ENCODE data around the gene COL27A1.

Gene COL27A1

GRCh38 chr9:114231719-114232449 is 76.5 kb downstream of the COL27A1 start:
- TF ChIP-seq REST (IDR thresholded peaks at IDR 0.05; ENCODE audit: insufficient read depth in 1 of 2, low read depth in 2 of 2, low read length in 2 of 2) (no peak), FOXP2 (optimal IDR thresholded peaks at IDR 0.05; ENCODE audit: borderline replicate concordance, extremely low read depth, extremely low read length, insufficient read depth) (no peak), SIN3A (IDR thresholded peaks at IDR 0.05; ENCODE audit: borderline replicate concordance, insufficient read depth, low read length) (no peak), TAF1 (IDR thresholded peaks at IDR 0.05; ENCODE audit: borderline replicate concordance, insufficient read depth, low read length) (no peak), POLR2AphosphoS5 (IDR thresholded peaks at IDR 0.05; ENCODE audit: low read depth, low read length) (no peak)

GRCh38 chr9:114233491-114234185 is 78.3 kb downstream of the COL27A1 start:
- no peak for TF ChIP-seq TAF1 (IDR thresholded peaks at IDR 0.05; ENCODE audit: borderline replicate concordance, insufficient read depth, low read length)

GRCh38 chr9:114235033-114235661 is 79.8 kb downstream of the COL27A1 start:
- TF ChIP-seq TAF1 (IDR thresholded peaks at IDR 0.05; ENCODE audit: borderline replicate concordance, insufficient read depth, low read length), result no peak
- TF ChIP-seq SIN3A (IDR thresholded peaks at IDR 0.05; ENCODE audit: borderline replicate concordance, insufficient read depth, low read length), result no peak
- TF ChIP-seq REST (IDR thresholded peaks at IDR 0.05; ENCODE audit: insufficient read depth in 1 of 2, low read depth in 2 of 2, low read length in 2 of 2), result no peak
- no peak for TF ChIP-seq FOXP2 (optimal IDR thresholded peaks at IDR 0.05; ENCODE audit: borderline replicate concordance, extremely low read depth, extremely low read length, insufficient read depth)
- no peak for TF ChIP-seq POLR2AphosphoS5 (IDR thresholded peaks at IDR 0.05; ENCODE audit: low read depth, low read length)

- no peak for TF ChIP-seq FOXP2 (optimal IDR thresholded peaks at IDR 0.05; ENCODE audit: borderline replicate concordance, extremely low read depth, extremely low read length, insufficient read depth)
- TF ChIP-seq TAF1 (IDR thresholded peaks at IDR 0.05; ENCODE audit: borderline replicate concordance, insufficient read depth, low read length), result no peak
- TF ChIP-seq POLR2AphosphoS5 (IDR thresholded peaks at IDR 0.05; ENCODE audit: low read depth, low read length), result no peak
- no peak for TF ChIP-seq SIN3A (IDR thresholded peaks at IDR 0.05; ENCODE audit: borderline replicate concordance, insufficient read depth, low read length)
- TF ChIP-seq REST (IDR thresholded peaks at IDR 0.05; ENCODE audit: insufficient read depth in 1 of 2, low read depth in 2 of 2, low read length in 2 of 2), result no peak
Measured at GRCh38 chr9:114236391-114237138, 81.2 kb downstream of the COL27A1 start.

- no peak for TF ChIP-seq TAF1 (IDR thresholded peaks at IDR 0.05; ENCODE audit: borderline replicate concordance, insufficient read depth, low read length)
- no peak for TF ChIP-seq POLR2AphosphoS5 (IDR thresholded peaks at IDR 0.05; ENCODE audit: low read depth, low read length)
- TF ChIP-seq SIN3A (IDR thresholded peaks at IDR 0.05; ENCODE audit: borderline replicate concordance, insufficient read depth, low read length), result no peak
- no peak for TF ChIP-seq FOXP2 (optimal IDR thresholded peaks at IDR 0.05; ENCODE audit: borderline replicate concordance, extremely low read depth, extremely low read length, insufficient read depth)
- no peak for TF ChIP-seq REST (IDR thresholded peaks at IDR 0.05; ENCODE audit: insufficient read depth in 1 of 2, low read depth in 2 of 2, low read length in 2 of 2)
Measured at GRCh38 chr9:114237247-114237646, 81.9 kb downstream of the COL27A1 start.
